SK-N-MC (cell line): ENCODE measurements around the gene OLFM3.

Source experiments
- EZH2 ChIP-seq: fragments of 200-600 bp; sonication (generic); IDR thresholded peaks from one replicate; pipeline ENCODE4 v1.6.1; 2017; ENCODE audit warnings: antibody characterized with exemption
- POLR2AphosphoS5 ChIP-seq: IDR thresholded peaks from 2 replicates; pipeline ENCODE4 v1.6.1; 2012; ENCODE audit warnings: mild to moderate bottlenecking, low read depth, low read length, borderline replicate concordance

DNA sequence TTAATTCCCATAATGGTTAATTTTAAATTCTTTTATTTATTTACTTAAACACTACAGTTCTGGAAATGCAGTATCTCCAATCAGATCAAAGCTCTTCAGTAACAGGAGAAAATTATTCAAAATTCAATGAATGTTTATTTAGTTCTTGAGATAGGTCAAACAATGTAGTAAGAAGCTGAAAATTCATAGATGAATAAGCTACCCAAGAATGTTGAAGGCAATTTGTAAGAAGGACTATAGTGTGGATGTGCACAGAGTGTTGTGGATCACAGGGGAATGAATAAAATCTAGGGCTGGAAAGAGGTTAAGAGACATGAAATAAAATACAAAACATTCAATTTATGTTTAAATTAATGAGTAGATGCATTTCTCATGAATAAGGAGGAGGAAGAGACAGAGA lies 72.0 kb downstream of the OLFM3 start:
- TF ChIP-seq EZH2 (no peak), POLR2AphosphoS5 (no peak)
